Prostate gland (tissue), 2 donors: ENCODE data around the gene MRPL39. TPM values are rescaled to one million over a fixed set of nuclear protein-coding genes. Genes with fewer than 3 reads are reported as not detected.
A peak's percentile ranks its signal among the peaks of the same experiment; 100 is the strongest.

ENCODE experiments used
- DNase-seq: peaks from one replicate; pipeline ENCODE4 v3.0.0-alpha.2; 2019; ENCODE audit warnings: low spot score
- H3K27ac ChIP-seq, 2 donors: fragments of 200-600 bp; sonication (generic); 2 replicates each; pipeline ENCODE4 v1.5.1; 2017 to 2019
- H3K27me3 ChIP-seq: fragments of 200-600 bp; sonication (generic); replicated peaks from 2 replicates; pipeline ENCODE4 v1.5.1; 2019; ENCODE audit not compliant: insufficient read depth
- H3K36me3 ChIP-seq, 2 donors: fragments of 200-600 bp; sonication (generic); 1 replicate in 1 of 2; 2 replicates in 1 of 2; pipeline versions ENCODE4 v1.5.1 to v1.8.1; 2017 to 2019
- H3K4me1 ChIP-seq: fragments of 200-600 bp; sonication (generic); replicated peaks from 2 replicates; pipeline ENCODE4 v1.5.1; 2019
- H3K4me3 ChIP-seq, 2 donors: fragments of 200-600 bp; sonication (generic); 2 replicates each; pipeline ENCODE4 v1.5.1; 2017 to 2019
- H3K9me3 ChIP-seq: fragments of 200-600 bp; sonication (generic); 2 replicates; pipeline ENCODE4 v1.5.1; 2017
- POLR2A ChIP-seq: fragments of 450-650 bp; IDR thresholded peaks from one replicate; pipeline ENCODE4 v1.6.1; 2016; ENCODE audit warnings: antibody characterized with exemption, mild to moderate bottlenecking
- POLR2AphosphoS5 ChIP-seq: sonication (generic); formaldehyde crosslinking; IDR thresholded peaks from one replicate; pipeline ENCODE4 v1.6.1; 2017; ENCODE audit warnings: antibody characterized with exemption
- WGBS: methylation state at CpG from one replicate; pipeline ENCODE4 v1.1.5; 2018; 5-methylcytosine and 5-hydroxymethylcytosine counted together
- intact Hi-C: fragments of 100-400 bp; cut with DNase I; formaldehyde crosslinking; loops from one replicate; pipeline ENCODE4 v1.14.2; 2022
- total RNA-seq, 2 donors: library from RNA; depleted of rRNA; stranded (reverse); fragments of >200 nt; gene quantifications; one replicate each; pipeline ENCODE4 v1.1.0, GENCODE V29; 2016
- TF ChIP-seq, protein P1 (sequence below), 4 experiments: fragments of 200-600 bp in 2 of 4; fragments of 450-650 bp in 2 of 4; sonication (generic) in 2 of 4; IDR thresholded peaks; 1 replicate in 3 of 4; 2 replicates in 1 of 4; pipeline ENCODE4 v1.5.1; 2016 to 2019; ENCODE audit warnings: antibody characterized with exemption in 4 of 4, mild to moderate bottlenecking in 2 of 4, moderate library complexity in 2 of 4

Gene MRPL39
- total RNA-seq, 2 donors from 2014 or later = 15.4 to 15.8 TPM

GRCh38 chr21:25582888-25583287 lies 24.4 kb downstream of the MRPL39 start:
- Histone ChIP-seq H3K36me3 (no peaks in the 10 kb centered on the region), H3K27ac (peak overlapping the region in 1 of 2 donors; percentile 2), H3K9me3 (no peaks in the 10 kb centered on the region), H3K4me1 (no peaks in the 10 kb centered on the region), H3K27me3 (no peaks in the 10 kb centered on the region), H3K4me3 (no peak overlapping the region)
- intact Hi-C loops = no loop called here
- no peak for DNase-seq
- no peak for TF ChIP-seq POLR2AphosphoS5
- WGBS = 75% methylated on average over 5 of the region's 5 CpGs

GRCh38 chr21:25582164-25582790 lies 25.0 kb downstream of the MRPL39 start:
- Histone ChIP-seq H3K36me3 (no peaks in the 10 kb centered on the region), H3K4me1 (no peaks in the 10 kb centered on the region), H3K27ac (no peak overlapping the region), H3K27me3 (no peaks in the 10 kb centered on the region), H3K4me3 (no peak overlapping the region), H3K9me3 (no peaks in the 10 kb centered on the region)
- intact Hi-C loops = no loop called here
- no peak for DNase-seq
- WGBS = 94% methylated on average over 3 of the region's 3 CpGs
- TF ChIP-seq POLR2AphosphoS5 = no peak
- TF ChIP-seq POLR2A = no peak

GRCh38 chr21:25581582-25581981 lies 25.7 kb downstream of the MRPL39 start:
- H3K9me3 ChIP-seq = no peaks in the 10 kb centered on the region
- intact Hi-C loops = no loop called here

GRCh38 chr21:25580912-25581260 lies 26.4 kb downstream of the MRPL39 start:
- no peak overlapping the region for H3K27ac ChIP-seq
- no peak overlapping the region for H3K4me3 ChIP-seq
- H3K36me3 ChIP-seq = no peaks in the 10 kb centered on the region
- H3K9me3 ChIP-seq = no peaks in the 10 kb centered on the region
- no peak for TF ChIP-seq POLR2A
- TF ChIP-seq, protein P1, sequence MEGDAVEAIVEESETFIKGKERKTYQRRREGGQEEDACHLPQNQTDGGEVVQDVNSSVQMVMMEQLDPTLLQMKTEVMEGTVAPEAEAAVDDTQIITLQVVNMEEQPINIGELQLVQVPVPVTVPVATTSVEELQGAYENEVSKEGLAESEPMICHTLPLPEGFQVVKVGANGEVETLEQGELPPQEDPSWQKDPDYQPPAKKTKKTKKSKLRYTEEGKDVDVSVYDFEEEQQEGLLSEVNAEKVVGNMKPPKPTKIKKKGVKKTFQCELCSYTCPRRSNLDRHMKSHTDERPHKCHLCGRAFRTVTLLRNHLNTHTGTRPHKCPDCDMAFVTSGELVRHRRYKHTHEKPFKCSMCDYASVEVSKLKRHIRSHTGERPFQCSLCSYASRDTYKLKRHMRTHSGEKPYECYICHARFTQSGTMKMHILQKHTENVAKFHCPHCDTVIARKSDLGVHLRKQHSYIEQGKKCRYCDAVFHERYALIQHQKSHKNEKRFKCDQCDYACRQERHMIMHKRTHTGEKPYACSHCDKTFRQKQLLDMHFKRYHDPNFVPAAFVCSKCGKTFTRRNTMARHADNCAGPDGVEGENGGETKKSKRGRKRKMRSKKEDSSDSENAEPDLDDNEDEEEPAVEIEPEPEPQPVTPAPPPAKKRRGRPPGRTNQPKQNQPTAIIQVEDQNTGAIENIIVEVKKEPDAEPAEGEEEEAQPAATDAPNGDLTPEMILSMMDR (IDR thresholded peaks at IDR 0.05) = no peak
- no peak for TF ChIP-seq POLR2AphosphoS5
- WGBS = 99% methylated on average over 4 of the region's 4 CpGs
- DNase-seq = no peak
- no peaks in the 10 kb centered on the region for H3K4me1 ChIP-seq
- H3K27me3 ChIP-seq = no peaks in the 10 kb centered on the region
- intact Hi-C loops = no loop called here

More at GRCh38 chr21:25581582-25581981, 25.7 kb downstream of the MRPL39 start:
- Histone ChIP-seq H3K4me1 (no peaks in the 10 kb centered on the region), H3K27ac (no peak overlapping the region), H3K27me3 (no peaks in the 10 kb centered on the region), H3K36me3 (no peaks in the 10 kb centered on the region), H3K4me3 (no peak overlapping the region)
- TF ChIP-seq POLR2A = no peak
- TF ChIP-seq, protein P1 (IDR thresholded peaks at IDR 0.05) = no peak
- TF ChIP-seq POLR2AphosphoS5 = no peak
- DNase-seq = no peak
- WGBS = 94% methylated on average over 3 of the region's 3 CpGs

GRCh38 chr21:25579226-25580013 lies 27.9 kb downstream of the MRPL39 start:
- Histone ChIP-seq H3K27me3 (no peaks in the 10 kb centered on the region), H3K4me1 (no peaks in the 10 kb centered on the region), H3K4me3 (no peak overlapping the region), H3K27ac (no peak overlapping the region), H3K36me3 (no peaks in the 10 kb centered on the region), H3K9me3 (no peaks in the 10 kb centered on the region)
- 69% methylated on average over 4 of the region's 4 CpGs for WGBS
- TF ChIP-seq POLR2AphosphoS5 = no peak
- intact Hi-C loops = no loop called here
- no peak for DNase-seq

DNA sequence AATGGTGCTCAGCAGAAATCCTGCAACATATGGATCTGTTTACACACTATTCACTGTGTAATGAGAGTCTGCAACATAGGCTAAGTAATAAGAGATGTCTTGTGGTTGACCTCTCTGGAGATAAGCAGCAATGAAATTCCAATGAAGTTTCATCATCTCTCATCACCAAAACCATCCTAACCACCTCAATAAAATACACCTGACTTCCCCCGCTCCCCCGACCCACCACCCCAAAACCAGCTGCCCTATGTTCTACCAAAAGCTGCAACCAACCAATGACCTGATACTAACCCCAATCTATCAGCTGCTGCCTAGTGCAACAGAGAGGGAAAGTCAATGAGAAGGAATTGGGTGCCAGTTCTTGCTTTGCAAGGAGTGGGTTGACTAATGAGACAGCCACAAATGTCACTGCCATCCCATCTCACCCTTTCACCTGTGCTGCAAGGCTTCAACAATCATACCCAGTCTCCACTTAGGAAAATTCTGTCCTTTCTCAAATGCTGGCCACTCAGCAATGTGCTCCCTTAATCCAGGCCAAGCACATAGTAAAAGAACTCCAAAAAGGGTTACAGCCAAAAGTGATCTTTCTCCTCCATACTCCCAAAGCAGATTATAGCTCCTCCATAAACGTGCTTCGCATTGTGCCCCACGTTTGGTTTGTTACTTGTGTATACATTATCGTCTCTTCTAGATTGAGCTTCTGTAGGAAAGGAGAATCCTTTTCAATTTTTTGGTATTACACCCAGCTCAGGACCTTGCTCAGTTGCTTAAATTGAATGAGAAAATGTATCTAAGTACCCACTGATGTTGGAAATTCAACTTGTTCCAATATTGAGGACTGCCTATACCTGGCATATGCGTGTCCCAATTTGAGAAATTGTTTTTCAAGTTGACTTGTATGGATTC lies 29.0 kb downstream of the MRPL39 start:
- Histone ChIP-seq H3K4me3 (no peak overlapping the region), H3K27ac (no peak overlapping the region), H3K27me3 (no peaks in the 10 kb centered on the region), H3K4me1 (no peaks in the 10 kb centered on the region), H3K36me3 (no peaks in the 10 kb centered on the region), H3K9me3 (no peaks in the 10 kb centered on the region)
- WGBS = 95% methylated on average over 7 of the region's 7 CpGs
- intact Hi-C loops = no loop called here
- no peak for DNase-seq
- TF ChIP-seq POLR2A (no peak), POLR2AphosphoS5 (no peak)
- TF ChIP-seq, protein P1 (IDR thresholded peaks at IDR 0.05) = no peak
